Stimulated activated effector memory CD8-positive, alpha-beta T cell treated with anti-CD3 and anti-CD28 coated beads, Interleukin-12 subunit alpha, Interleukin-12 subunit beta, amount 100 ng/mL, for 72 hours (primary cell): ENCODE results near the gene SESN3.
"Not testable (repeated sequence)": the region's sequence is repeated elsewhere in the genome, so short reads cannot be mapped to it uniquely, and the experiment has no call there.

Source experiments
- ATAC-seq: fragments of 150-1000 bp; cut with Tn5 transposase; 2 replicates; pipeline ENCODE4 v1.10.0; 2021
- DNase-seq, 2 donors: peaks; one replicate each; pipeline ENCODE4 v3.0.0; 2021 to 2022; ENCODE audit warnings: low spot score in 2 of 2
- H3K27ac Mint-ChIP-seq: one replicate; pipeline ENCODE4 v1.8.0; 2022; ENCODE audit warnings: mild to moderate bottlenecking, mixed read lengths
- H3K36me3 Mint-ChIP-seq: one replicate; pipeline ENCODE4 v1.8.0; 2022; ENCODE audit warnings: mild to moderate bottlenecking, mixed read lengths
- H3K4me1 Mint-ChIP-seq: one replicate; pipeline ENCODE4 v1.8.0; 2022; ENCODE audit warnings: mixed read lengths
- H3K4me3 Mint-ChIP-seq: one replicate; pipeline ENCODE4 v1.8.0; 2022; ENCODE audit warnings: mild to moderate bottlenecking, mixed read lengths
- H3K9me3 Mint-ChIP-seq: one replicate; pipeline ENCODE4 v1.8.0; 2022; ENCODE audit warnings: mixed read lengths

The SESN3 gene

DNA sequence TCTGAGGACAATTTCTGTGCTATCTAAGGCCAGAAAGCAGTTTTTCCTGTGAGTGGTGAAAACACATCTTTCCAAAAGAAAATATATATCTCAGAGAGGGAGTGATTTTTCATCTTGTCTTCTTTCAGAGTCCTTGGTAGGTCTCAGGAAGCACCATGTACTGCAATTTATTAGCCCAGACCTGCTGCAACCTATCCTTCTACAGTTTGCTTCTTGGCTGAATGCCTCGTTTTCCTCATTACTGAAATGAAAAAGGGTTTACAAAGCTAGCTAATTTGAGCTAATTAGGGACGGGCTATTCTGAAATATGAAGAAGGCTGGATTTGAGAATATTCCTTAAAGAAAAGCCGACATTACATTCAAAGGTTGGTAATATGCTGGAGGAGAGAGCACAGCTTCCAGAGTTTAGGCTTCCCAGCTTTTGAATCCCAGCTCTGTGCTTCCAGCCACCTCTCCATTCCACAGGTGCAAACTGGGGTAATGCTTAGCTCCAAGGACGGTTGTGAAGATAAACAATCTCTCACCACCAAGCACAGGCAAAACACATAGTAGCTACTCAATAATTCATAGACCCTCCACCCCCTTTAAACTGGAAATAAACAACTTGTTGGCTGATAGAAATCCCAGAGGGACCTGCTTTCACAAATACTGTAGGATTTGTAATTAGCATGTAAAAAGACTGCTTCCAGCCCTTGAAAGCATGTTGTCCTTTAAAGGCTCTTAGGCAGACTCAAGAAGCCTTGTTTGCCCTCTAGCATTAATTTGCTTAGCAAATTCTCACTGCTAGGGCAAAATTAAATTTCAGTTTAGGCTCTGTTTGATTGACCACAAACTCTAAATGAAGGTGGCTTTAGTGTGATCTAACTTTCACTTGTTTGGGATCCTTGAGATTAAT, 24.5 kb upstream of the SESN3 start:
- Mint-ChIP-seq H3K27ac (no peak overlapping the region), H3K4me3 (no peak overlapping the region), H3K36me3 (no peaks in the 10 kb centered on the region), H3K9me3 (no peaks in the 10 kb centered on the region), H3K4me1 (peaks cover 14% of the 10 kb centered on the region)
- no peak for DNase-seq
- no peak for ATAC-seq

DNA sequence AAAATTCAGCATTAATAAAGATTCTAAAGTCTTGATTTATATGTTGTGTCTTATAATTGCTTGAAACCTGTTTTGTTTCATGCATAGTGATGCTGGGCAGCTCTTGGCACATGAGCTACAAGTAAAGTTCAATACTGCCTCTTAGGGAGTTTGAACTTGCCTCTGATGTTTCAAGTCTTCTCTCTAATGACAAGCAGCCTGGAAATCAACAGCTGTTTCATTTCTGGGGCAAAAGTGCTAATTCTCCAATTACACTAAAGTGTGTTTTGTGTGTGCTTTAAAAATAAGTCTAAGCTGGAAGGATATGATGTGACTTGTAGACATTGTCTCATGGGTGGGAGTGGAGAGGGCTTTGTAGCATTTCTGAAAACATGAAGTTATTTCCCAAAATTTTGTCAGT, 23.7 kb upstream of the SESN3 start:
- no peak for ATAC-seq
- DNase-seq: no peak
- Mint-ChIP-seq H3K27ac (no peak overlapping the region), H3K9me3 (no peaks in the 10 kb centered on the region), H3K4me3 (no peak overlapping the region), H3K4me1 (peaks cover 14% of the 10 kb centered on the region), H3K36me3 (no peaks in the 10 kb centered on the region)

GRCh38 chr11:95254131-95254704, 23.2 kb upstream of the SESN3 start:
- no peak overlapping the region for H3K27ac Mint-ChIP-seq
- ATAC-seq (peak; percentile 100), DNase-seq (peak; percentile 46 to 79)
- no peaks in the 10 kb centered on the region for H3K9me3 Mint-ChIP-seq
- H3K4me3 Mint-ChIP-seq: peak overlapping the region; percentile 53
- H3K4me1 Mint-ChIP-seq: peaks cover 14% of the 10 kb centered on the region
- H3K36me3 Mint-ChIP-seq: no peaks in the 10 kb centered on the region

GRCh38 chr11:95253141-95253540, 22.1 kb upstream of the SESN3 start:
- Mint-ChIP-seq H3K36me3 (no peaks in the 10 kb centered on the region), H3K4me3 (no peak overlapping the region), H3K27ac (no peak overlapping the region), H3K4me1 (peaks cover 14% of the 10 kb centered on the region), H3K9me3 (no peaks in the 10 kb centered on the region)
- DNase-seq: no peak
- ATAC-seq: no peak

GRCh38 chr11:95252586-95252985, 21.6 kb upstream of the SESN3 start:
- H3K27ac Mint-ChIP-seq: peak overlapping the region; percentile 20

GRCh38 chr11:95251896-95252295, 20.9 kb upstream of the SESN3 start:
- not testable (repeated sequence) for ATAC-seq, DNase-seq, H3K4me3 Mint-ChIP-seq, H3K9me3 Mint-ChIP-seq, H3K27ac Mint-ChIP-seq, H3K36me3 Mint-ChIP-seq
- H3K4me1 Mint-ChIP-seq: peaks cover 14% of the 10 kb centered on the region

More at GRCh38 chr11:95252586-95252985, 21.6 kb upstream of the SESN3 start:
- H3K4me3 Mint-ChIP-seq: no peak overlapping the region
- H3K9me3 Mint-ChIP-seq: no peaks in the 10 kb centered on the region
- no peak for DNase-seq
- ATAC-seq: no peak
- no peaks in the 10 kb centered on the region for H3K36me3 Mint-ChIP-seq
- peaks cover 14% of the 10 kb centered on the region for H3K4me1 Mint-ChIP-seq

- ATAC-seq: peak; percentile 60
- Mint-ChIP-seq H3K4me1 (peaks cover 4% of the 10 kb centered on the region), H3K36me3 (no peaks in the 10 kb centered on the region), H3K9me3 (no peaks in the 10 kb centered on the region), H3K27ac (no peak overlapping the region), H3K4me3 (no peak overlapping the region)
- DNase-seq: no peak
These were observed 17.9 kb upstream of the SESN3 start for GRCh38 chr11:95248666-95249467.

GRCh38 chr11:95247883-95248282, 16.9 kb upstream of the SESN3 start:
- ATAC-seq: no peak
- H3K36me3 Mint-ChIP-seq: no peaks in the 10 kb centered on the region
- H3K27ac Mint-ChIP-seq: no peak overlapping the region

GRCh38 chr11:95247127-95247684, 16.2 kb upstream of the SESN3 start:
- no peak for ATAC-seq
- H3K36me3 Mint-ChIP-seq: no peaks in the 10 kb centered on the region
- no peak for DNase-seq
- H3K4me3 Mint-ChIP-seq: no peak overlapping the region
- no peak overlapping the region for H3K27ac Mint-ChIP-seq
- H3K4me1 Mint-ChIP-seq: no peaks in the 10 kb centered on the region
- H3K9me3 Mint-ChIP-seq: no peaks in the 10 kb centered on the region

More at GRCh38 chr11:95247883-95248282, 16.9 kb upstream of the SESN3 start:
- H3K4me3 Mint-ChIP-seq: no peak overlapping the region
- H3K4me1 Mint-ChIP-seq: no peaks in the 10 kb centered on the region
- DNase-seq: no peak
- H3K9me3 Mint-ChIP-seq: no peaks in the 10 kb centered on the region

DNA sequence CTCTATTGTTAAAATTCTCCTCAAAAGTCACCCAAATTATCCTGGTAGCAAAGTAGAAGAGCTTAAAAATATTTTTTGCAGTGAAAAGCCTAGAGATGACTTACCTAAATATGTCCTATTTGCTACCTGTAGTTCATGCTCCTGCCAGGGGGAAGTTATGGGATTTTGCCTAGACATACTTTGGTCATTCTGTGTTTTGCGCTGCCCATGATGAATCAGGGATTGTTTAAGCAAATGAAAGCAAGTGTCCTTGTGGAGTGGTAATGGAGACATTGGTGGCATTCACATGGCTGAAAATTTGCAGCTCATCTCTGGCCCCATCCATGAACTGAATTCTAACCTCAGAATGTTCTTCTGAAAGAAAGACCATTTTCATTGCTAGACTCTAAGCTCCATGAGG, 14.6 kb upstream of the SESN3 start:
- H3K9me3 Mint-ChIP-seq: no peaks in the 10 kb centered on the region
- H3K36me3 Mint-ChIP-seq: no peaks in the 10 kb centered on the region
- H3K4me3 Mint-ChIP-seq: no peak overlapping the region
- ATAC-seq (no peak), DNase-seq (no peak)
- H3K4me1 Mint-ChIP-seq: no peaks in the 10 kb centered on the region
- H3K27ac Mint-ChIP-seq: no peak overlapping the region

DNA sequence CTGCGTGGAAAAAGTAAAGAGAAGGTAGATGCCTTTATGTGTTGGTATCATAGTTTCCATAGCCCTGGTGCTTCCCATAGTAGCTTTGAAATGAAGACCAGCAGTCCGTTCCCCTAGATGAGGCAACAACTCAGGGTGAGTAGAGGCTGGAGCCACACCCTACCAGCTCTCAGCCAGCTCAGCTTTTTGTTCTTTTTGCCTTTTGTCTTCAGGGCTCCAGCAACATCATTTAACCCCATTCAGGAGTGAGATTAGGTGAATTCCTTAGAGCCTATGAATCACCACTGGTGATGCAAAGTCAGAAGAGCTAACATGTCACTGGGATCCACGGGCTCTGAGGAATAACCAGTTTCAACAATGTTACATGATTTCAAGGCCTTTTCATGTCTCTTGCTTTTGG, 14.0 kb upstream of the SESN3 start:
- ATAC-seq: peak; percentile 69
- DNase-seq: no peak
- no peaks in the 10 kb centered on the region for H3K9me3 Mint-ChIP-seq
- no peaks in the 10 kb centered on the region for H3K4me1 Mint-ChIP-seq
- H3K27ac Mint-ChIP-seq: no peak overlapping the region
- H3K4me3 Mint-ChIP-seq: no peak overlapping the region
- no peaks in the 10 kb centered on the region for H3K36me3 Mint-ChIP-seq

- DNase-seq (no peak), ATAC-seq (no peak)
- no peaks in the 10 kb centered on the region for H3K9me3 Mint-ChIP-seq
- H3K4me1 Mint-ChIP-seq: no peaks in the 10 kb centered on the region
- no peak overlapping the region for H3K4me3 Mint-ChIP-seq
- H3K27ac Mint-ChIP-seq: no peak overlapping the region
- no peaks in the 10 kb centered on the region for H3K36me3 Mint-ChIP-seq
These were observed 12.7 kb upstream of the SESN3 start for GRCh38 chr11:95243673-95244072.

DNA sequence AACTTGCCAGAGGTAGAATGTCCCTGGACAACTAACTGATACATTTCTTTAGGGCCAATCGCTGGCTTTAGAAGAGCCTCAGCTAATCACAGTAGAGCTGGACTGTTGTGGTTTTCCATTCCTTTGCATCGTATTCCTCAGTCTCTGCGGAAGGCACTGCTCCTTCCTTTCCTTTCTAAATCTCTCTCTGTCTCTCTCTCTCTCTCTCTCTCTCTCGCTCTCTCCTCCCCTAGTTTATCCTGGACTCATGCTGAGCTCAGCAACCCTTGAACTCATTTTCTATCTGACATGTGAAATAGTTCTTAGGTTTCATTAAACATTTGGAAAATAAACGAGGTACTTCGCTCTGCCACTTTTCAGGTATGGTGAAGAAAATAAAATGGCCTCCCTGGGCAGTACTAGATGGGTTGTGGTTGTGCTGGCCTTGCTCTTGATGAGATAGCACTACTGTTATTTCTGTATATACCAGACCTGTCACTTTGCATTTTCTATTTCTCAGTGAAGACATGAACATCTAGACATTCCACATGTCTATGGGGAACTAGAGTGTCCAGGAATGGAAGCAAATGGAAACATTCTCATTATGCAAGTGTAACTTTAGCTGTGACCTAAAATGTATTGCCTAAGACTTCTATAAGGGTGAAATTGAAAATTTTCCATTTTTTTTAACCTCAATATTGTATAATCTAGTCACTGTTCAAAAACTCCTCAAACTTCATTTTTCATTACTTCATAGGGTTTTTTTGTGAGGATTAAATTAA, 12.0 kb upstream of the SESN3 start:
- DNase-seq (no peak), ATAC-seq (no peak)
- Mint-ChIP-seq H3K9me3 (no peaks in the 10 kb centered on the region), H3K27ac (no peak overlapping the region), H3K4me1 (no peaks in the 10 kb centered on the region), H3K4me3 (no peak overlapping the region), H3K36me3 (no peaks in the 10 kb centered on the region)

GRCh38 chr11:95242091-95242844, 11.3 kb upstream of the SESN3 start:
- Mint-ChIP-seq H3K9me3 (no peaks in the 10 kb centered on the region), H3K36me3 (no peaks in the 10 kb centered on the region), H3K27ac (no peak overlapping the region), H3K4me3 (no peak overlapping the region), H3K4me1 (no peaks in the 10 kb centered on the region)
- DNase-seq (no peak), ATAC-seq (no peak)
